Fibroblast of skin of right quadriceps (primary cell): ENCODE results near the gene ABLIM2.

Experiments used
- DNase-seq: peaks from one replicate; pipeline ENCODE4 v3.0.0-alpha.2; 2013

Gene ABLIM2

GRCh38 chr4:8061145-8061544 lies 97.5 kb downstream of the ABLIM2 start:
- no peak for DNase-seq

- DNase-seq, result no peak
Observed at GRCh38 chr4:8060632-8061031, 98.0 kb downstream of the ABLIM2 start.

GRCh38 chr4:8058031-8058479 lies 100.6 kb downstream of the ABLIM2 start:
- DNase-seq, result no peak

DNA sequence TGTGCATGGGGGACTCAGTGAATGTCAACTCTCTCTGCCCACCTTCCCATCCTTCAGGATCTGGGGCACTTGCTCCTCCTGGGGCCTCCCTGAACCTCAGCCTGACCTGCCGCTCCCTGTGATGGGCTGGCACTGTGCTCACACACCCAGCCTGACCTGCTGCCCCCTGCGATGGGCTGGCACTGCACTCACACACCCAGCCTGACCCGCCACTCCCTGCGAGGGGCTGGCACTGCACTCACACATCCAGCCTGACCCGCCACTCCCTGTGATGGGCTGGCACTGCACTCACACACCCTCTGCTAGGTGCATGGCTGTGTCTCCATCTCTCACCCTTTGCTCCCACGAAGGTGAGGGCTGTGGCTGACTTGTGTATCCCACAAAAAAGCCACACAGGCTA lies 103.4 kb downstream of the ABLIM2 start:
- DNase-seq, result no peak

- DNase-seq, result no peak
Observed at GRCh38 chr4:8053688-8054449, 104.7 kb downstream of the ABLIM2 start.

GRCh38 chr4:8052160-8052691 lies 106.4 kb downstream of the ABLIM2 start:
- DNase-seq, result no peak

- DNase-seq, result no peak
Observed at GRCh38 chr4:8051644-8052043, 107.0 kb downstream of the ABLIM2 start.

DNA sequence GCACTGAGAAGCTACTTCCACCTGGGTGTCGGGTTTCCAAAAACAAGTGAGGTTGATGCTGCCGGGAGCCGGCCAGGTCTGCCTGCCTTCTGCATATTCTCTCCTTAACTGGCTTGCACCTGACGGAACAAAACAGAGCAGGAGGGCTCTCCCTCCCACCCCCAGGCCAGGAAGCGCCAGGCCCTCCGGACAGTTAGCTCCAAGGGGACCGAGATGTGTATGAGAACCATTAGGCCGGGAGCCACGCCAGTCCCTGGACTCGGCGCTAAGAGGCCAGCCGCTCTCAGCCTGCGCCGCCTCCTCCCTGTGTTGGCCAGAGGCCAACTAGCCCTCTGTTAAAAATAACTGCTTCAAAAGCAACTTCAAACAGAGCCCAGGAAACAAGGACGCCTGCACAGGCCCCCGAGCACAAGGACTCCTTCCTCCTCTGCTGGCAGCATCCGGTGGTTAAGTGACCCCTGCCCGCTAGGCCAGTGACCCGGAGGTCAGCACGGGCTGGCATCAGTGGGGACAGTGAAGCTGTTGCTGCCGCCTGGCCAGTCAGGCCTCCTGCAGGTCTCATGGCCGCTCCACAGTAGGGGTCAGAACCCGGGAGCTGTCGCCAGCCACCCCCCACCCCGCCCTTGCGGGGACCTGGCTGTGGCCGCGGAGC lies 107.9 kb downstream of the ABLIM2 start:
- DNase-seq, result peak; percentile 9

DNA sequence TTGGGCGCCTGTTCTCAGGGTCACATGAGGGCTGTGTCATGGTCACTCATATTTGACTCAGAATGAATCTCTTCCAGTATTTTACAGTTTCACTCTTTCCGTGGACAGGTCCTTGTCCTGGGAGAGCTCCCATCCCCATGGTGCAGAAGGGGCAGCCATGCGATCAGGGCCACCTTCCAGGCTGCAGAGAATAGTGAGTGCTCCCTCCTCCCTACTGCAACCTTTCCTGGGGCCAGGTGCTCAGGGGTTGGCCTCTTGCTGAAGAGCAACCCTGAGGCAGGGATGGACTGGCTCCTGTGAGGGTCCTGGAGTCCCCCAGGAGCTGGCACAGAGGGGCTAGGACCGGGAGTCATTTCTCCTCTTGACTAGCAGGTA lies 108.4 kb downstream of the ABLIM2 start:
- no peak for DNase-seq

- no peak for DNase-seq
Observed at GRCh38 chr4:8048856-8049676, 109.5 kb downstream of the ABLIM2 start.

DNA sequence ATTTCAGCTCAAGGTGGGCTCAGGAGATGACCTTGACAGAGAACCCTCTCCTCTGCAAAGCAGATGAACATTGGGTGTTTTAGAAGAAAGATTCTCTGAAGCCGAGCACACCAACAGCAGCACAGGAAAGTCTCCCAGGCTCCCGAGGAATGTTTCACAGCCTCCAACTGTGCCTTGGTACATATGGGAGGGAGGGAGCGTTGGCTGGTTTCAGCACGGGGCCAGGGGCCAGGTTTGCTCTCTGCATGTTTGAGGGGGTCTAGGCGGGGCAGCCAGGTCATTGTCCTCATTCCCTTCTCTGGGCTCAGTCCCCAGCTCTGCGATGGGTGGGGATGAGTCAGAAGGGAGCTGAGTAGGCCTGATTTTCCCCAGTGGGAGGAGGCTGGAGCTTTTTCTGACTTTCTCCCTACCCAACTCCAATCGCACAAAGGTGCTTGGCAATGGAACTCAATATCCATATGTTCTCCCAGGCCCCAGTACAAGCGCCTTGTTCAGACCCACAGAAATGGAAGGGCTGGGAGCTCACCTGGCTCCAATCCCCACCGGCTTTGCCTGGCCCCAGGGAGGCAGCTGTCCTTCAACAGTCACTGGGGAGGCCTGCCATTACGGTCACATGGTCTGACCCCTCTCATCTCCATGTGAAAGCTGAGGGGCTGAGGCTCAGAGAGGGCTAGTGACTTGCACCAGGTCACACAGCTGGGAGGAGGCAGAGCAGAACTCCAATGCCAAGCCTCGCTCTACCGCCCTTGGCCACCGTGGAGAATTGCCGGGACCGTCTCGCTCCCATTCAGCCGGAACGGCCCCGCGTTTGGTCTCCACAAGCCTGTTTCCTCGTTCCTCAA lies 110.6 kb downstream of the ABLIM2 start:
- no peak for DNase-seq

DNA sequence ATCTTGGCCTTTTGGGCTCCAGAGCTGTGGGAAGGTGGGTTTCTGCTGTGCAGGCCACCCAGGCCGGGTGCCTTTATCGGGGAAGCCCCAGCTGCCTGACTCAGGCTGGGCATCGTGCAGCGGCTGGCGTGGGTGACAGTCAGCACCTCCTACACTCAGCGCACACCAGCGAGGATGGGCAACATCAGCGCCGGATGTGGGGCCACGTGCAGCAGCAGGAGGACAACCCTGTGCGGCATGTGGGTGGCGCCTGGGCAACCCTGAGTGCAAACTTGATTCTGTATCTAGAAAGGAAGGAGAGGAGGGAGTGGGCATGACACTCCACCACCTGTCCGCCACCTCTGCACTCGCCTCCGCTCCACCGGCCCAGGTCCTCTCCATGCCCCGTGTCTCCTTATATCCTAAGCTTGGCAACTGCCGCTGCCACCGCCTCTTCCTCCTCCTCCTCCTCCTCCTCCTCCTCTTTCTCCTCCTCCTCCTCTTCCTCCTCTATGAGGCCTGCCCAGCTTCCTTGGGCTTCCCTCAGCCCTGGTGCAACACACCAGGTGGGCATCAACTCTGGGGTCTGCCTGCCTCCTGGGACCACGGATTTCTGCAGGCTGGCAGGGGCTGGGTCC lies 111.6 kb downstream of the ABLIM2 start:
- DNase-seq, result no peak

DNA sequence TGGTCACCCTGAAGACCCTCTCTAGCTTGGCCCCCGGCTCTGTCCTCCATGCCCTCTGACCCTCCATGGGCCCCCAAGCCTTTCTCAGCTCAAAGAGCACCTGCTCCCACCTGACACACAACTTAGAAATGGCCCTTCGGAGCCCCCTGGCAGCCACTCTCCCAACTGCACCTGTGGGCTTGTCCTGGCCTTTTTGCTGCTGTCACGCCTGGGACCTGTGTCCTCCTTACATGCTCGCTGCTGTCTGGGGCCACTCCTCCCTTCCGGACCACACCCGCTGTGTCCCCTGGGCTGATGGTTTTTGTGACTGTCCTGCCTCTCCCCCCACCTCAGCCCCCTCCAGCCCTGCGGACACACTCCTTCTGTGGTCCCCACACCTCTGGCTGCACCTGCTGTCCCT lies 112.7 kb downstream of the ABLIM2 start:
- no peak for DNase-seq

DNA sequence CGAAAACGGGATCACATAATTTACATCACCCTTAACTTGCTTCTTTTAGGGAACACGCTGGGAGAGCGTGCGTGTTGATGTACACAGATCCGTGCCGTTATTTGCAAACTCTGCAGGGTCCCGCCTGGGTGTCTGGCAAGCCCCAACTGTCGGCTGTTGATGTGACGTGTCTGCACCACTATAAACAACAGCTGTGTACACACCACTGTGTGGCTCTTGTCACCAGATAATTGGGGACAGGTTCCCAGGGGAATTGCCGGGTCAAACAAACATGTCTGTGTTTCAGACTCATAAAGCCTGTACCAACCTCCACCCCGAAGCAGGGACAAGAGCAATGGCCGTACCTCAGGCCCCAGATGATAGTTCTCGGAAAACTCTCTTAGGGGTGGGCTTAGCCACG lies 113.9 kb downstream of the ABLIM2 start:
- no peak for DNase-seq

DNA sequence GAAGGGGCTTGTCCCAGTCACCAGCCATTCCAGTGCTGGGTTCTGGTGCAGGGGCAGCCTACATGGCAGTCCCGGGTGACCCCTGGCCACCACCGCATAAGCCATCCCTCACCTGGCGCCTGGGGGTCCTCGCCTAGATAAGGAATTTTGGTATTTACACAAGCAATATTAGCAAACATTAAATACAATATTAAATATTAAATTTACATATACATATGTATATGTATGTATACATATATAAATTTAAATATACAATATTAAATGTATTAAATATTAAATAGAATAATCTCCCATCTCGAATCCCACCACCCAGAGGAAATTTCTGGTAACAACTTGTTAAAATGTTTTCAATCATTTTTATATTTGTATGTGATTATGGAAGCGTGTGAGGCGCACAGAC lies 114.4 kb downstream of the ABLIM2 start:
- DNase-seq, result no peak

- DNase-seq, result no peak
Observed at GRCh38 chr4:8043596-8043995, 115.0 kb downstream of the ABLIM2 start.

GRCh38 chr4:8041868-8042267 lies 116.7 kb downstream of the ABLIM2 start:
- no peak for DNase-seq

- DNase-seq, result no peak
Observed at GRCh38 chr4:8041172-8041571, 117.4 kb downstream of the ABLIM2 start.

GRCh38 chr4:8040607-8041006 lies 118.0 kb downstream of the ABLIM2 start:
- no peak for DNase-seq

GRCh38 chr4:8039853-8040252 lies 118.8 kb downstream of the ABLIM2 start:
- no peak for DNase-seq

DNA sequence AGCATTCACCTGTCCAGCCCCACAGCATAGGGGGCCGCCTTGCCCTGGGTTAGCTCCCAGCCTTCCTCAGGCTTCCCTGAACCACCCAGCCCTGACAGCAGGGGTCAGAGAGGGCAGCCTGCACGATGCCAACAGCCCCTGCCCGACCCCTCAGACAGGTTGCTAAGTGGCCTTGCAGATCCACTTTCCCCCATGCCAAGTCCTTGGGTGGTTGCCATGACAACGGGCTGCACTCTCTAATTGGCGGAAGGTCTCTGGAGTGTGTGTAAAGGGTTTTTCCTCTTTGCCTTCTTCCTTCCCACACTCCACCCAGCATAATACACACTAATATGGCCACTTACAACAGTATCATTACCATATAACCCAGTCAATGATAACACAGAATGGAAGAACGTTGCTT lies 119.3 kb downstream of the ABLIM2 start:
- no peak for DNase-seq

DNA sequence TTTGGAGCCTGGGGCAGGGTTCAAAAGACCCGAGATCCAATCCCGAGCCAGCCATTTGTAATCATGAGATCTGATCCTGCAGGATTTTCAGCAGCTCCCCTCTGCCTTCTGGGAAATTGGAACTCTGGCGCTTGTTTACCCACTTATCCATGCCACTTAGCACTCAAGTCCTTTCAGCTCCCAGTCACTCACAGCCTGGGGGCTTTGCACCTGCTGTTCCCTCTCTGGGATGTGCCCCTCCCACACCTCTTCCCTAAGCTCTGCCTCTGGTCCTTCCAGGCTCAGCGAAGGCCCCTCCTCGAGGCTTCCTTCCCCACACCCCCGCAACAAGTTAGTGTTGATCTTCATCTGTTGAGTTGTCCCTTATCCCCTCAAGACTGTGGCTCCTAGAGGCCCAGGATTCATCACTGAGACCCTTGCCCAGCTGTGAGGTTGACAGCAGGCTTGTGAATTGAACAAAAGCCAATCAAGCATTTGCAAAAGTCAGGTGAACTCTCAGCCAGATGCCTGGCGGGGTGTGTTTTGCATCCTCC lies 119.8 kb downstream of the ABLIM2 start:
- DNase-seq, result no peak
